Transverse colon (tissue), 4 donors: ENCODE data around the gene HOXD3. TPM values are rescaled to one million over a fixed set of nuclear protein-coding genes. Genes with fewer than 3 reads are reported as not detected.

Source experiments
- DNase-seq: peaks from one replicate; pipeline ENCODE4 v3.0.0-alpha.2; 2019
- H3K27ac ChIP-seq, 4 donors: fragments of 200-600 bp; sonication (generic); 2 replicates each; pipeline ENCODE4 v1.5.1; 2016 to 2018; ENCODE audit warnings: inconsistent platforms in 4 of 4
- H3K27me3 ChIP-seq: fragments of 200-600 bp; sonication (generic); 2 replicates; pipeline ENCODE4 v1.5.1; 2017; ENCODE audit warnings: inconsistent platforms
- H3K36me3 ChIP-seq, 4 donors: fragments of 200-600 bp; sonication (generic); 2 replicates each; pipeline ENCODE4 v1.5.1; 2017 to 2019; ENCODE audit warnings: inconsistent platforms in 4 of 4
- H3K4me1 ChIP-seq, 4 donors: fragments of 200-600 bp; sonication (generic); 2 replicates each; pipeline ENCODE4 v1.5.1; 2017 to 2020; ENCODE audit warnings: inconsistent platforms in 4 of 4
- H3K4me3 ChIP-seq, 4 donors: fragments of 200-600 bp; sonication (generic); 1 replicate in 1 of 4; 2 replicates in 3 of 4; pipeline versions ENCODE4 v1.5.1 to v1.6.1; 2017 to 2019; ENCODE audit warnings: inconsistent platforms in 4 of 4
- H3K9me3 ChIP-seq, 2 donors: fragments of 200-600 bp; sonication (generic); 2 replicates each; pipeline ENCODE4 v1.5.1; 2017 to 2019; ENCODE audit warnings: inconsistent platforms in 2 of 2
- EP300 ChIP-seq: sonication (generic); formaldehyde crosslinking; IDR thresholded peaks from one replicate; pipeline ENCODE4 v1.6.1; 2017; ENCODE audit warnings: antibody characterized with exemption, low read depth
- POLR2A ChIP-seq: fragments of 450-650 bp; IDR thresholded peaks from one replicate; pipeline ENCODE4 v1.6.1; 2016; ENCODE audit warnings: antibody characterized with exemption, mild to moderate bottlenecking, moderate library complexity
- POLR2AphosphoS5 ChIP-seq, 3 donors: sonication (generic); formaldehyde crosslinking; IDR thresholded peaks; one replicate each; pipeline ENCODE4 v1.6.1; 2016; ENCODE audit warnings: antibody characterized with exemption in 3 of 3
- WGBS, 2 donors: methylation state at CpG; one replicate each; pipeline ENCODE4 v1.1.5; 2018; ENCODE audit warnings: low coverage in 1 of 2; 5-methylcytosine and 5-hydroxymethylcytosine counted together
- in situ Hi-C, 4 donors: fragments of 200-750 bp; cut with MboI; loops; one replicate each; pipeline versions ENCODE4 v1.15.0 to v1.15.1; 2017; ENCODE audit warnings: low sequenced_read_pairs in 3 of 4, low pct_ligation_motif_present in 1 of 4, low pct_unique_long_range_greater_than_20kb in 1 of 4
- intact Hi-C: fragments of 100-400 bp; cut with DNase I; formaldehyde crosslinking; loops from one replicate; pipeline ENCODE4 v1.15.1; 2023; ENCODE audit warnings: low total_unique reads
- total RNA-seq, 4 donors: library from RNA; depleted of rRNA; stranded (reverse); fragments of >200 nt; gene quantifications; one replicate each; pipeline ENCODE4 v1.1.0, GENCODE V29; 2016
- TF ChIP-seq, protein P1 (sequence below), 5 experiments: fragments of 200-600 bp in 3 of 5; fragments of 450-650 bp in 2 of 5; sonication (generic) in 3 of 5; IDR thresholded peaks; 1 replicate in 2 of 5; 2 replicates in 3 of 5; pipeline ENCODE4 v1.5.1; 2016 to 2017; ENCODE audit warnings: antibody characterized with exemption in 5 of 5, inconsistent platforms in 3 of 5, mild to moderate bottlenecking in 2 of 5, moderate library complexity in 1 of 5

HOXD3 gene
- total RNA-seq, 4 donors from 2014 or later, result 2.0 to 15.7 (median 7.6) TPM; not detected in 1

DNA sequence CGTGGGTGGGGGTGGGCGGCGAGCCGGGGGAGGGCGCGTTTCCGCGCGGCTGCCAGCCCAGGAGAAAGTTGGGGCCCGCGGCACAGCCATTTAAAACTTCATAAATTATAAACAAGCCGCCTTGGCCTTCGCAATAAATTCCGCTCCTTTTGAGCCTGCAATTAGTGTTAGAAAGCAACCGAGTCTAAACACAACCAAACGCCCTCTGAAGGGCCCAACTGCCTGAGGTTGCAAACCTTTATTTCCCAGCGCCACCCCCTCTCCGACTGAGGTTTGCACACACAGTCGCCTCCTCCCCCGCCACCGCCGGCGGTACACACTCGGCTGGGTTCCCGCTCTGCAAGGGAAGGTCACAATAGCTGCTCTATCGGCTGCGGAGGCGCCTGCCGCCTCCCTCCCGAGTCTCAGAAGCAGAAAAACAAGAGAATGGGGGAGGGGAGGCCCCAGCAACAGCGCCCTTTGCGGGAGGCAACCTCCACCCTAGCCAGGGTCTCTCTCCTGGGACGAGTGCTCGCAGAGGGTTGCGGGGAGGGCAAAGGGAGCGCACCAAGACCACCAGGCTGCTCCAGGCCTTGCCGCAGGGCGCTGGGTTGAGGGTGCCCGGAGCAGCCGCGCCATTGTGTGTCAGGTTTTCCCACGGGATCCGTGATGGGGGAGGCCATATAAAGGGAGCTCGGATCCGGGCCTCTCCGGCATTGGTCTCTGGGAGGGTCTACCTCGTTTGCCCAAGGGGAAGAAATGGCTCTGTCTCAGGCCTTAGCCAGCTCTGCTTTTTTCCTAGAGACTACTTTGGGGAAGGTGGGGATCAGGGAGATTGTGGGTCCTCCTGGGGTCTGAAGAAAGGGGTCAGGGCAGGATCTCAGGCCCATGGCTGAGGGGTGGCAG lies 18.0 kb downstream of the HOXD3 start:
- peak; percentile 45 for DNase-seq
- Histone ChIP-seq H3K4me3 (peak overlapping the region in 2 of 4 donors; percentile 11 to 23), H3K27ac (peak overlapping the region; percentile 0 to 55 (median 34)), H3K27me3 (peaks cover 85% of the 10 kb centered on the region), H3K4me1 (peaks cover 0 to 41% (median 31%) of the 10 kb centered on the region in 4 donors), H3K36me3 (no peaks in the 10 kb centered on the region), H3K9me3 (no peaks in the 10 kb centered on the region)
- TF ChIP-seq EP300 (no peak), POLR2AphosphoS5 (IDR thresholded peaks at IDR 0.05) (no peak), POLR2A (no peak)
- TF ChIP-seq, protein P1, sequence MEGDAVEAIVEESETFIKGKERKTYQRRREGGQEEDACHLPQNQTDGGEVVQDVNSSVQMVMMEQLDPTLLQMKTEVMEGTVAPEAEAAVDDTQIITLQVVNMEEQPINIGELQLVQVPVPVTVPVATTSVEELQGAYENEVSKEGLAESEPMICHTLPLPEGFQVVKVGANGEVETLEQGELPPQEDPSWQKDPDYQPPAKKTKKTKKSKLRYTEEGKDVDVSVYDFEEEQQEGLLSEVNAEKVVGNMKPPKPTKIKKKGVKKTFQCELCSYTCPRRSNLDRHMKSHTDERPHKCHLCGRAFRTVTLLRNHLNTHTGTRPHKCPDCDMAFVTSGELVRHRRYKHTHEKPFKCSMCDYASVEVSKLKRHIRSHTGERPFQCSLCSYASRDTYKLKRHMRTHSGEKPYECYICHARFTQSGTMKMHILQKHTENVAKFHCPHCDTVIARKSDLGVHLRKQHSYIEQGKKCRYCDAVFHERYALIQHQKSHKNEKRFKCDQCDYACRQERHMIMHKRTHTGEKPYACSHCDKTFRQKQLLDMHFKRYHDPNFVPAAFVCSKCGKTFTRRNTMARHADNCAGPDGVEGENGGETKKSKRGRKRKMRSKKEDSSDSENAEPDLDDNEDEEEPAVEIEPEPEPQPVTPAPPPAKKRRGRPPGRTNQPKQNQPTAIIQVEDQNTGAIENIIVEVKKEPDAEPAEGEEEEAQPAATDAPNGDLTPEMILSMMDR (IDR thresholded peaks at IDR 0.05), result no peak
- in situ Hi-C loops (no loop called here), intact Hi-C loops (no loop called here)
- 22% methylated on average over 47 of the region's 47 CpGs; no CpG with 5 or more reads in 1 of the 2 donors for WGBS, 2 donors

DNA sequence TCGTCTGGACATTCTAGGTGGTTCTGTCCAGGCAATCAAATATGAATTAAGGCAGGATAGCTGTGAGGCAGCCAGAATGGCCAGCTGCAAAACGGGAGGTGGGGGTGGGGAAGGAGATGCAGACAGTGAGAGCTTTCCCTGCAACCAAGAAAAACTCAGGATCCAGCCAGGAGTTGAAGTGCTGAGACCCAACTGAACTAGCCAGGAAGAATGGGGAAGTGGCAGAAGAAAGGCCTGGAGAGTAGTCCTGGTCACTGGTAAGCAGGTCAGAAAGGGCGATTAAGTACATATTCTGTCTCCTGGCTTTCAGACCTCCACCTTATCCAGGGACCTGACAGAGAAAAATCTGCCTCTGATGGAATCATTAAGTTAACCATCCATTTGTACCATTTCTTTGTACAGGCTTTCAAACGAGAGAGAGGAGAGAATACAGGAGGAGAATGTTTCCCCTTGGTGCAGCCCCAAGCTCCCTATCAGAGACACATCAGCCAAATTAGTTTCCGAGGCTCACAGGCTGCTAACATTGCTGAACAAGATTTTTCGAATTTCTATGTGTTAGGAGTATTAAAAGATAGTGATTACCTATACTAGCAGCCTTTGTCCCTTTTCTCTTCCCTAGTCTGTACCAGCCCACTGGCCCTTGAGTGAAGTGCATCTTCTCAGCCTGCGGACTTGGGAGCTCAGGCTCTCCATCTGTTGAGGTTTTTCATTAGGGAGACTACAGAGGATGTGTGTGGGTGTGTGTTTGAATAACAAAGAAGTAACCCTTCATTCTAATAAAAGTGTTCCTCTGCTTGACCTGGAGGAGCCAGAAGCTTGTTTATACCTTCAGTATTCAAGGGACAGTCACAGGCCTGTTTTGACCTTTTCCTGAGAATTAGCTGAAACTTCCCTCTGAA lies 18.9 kb downstream of the HOXD3 start:
- in situ Hi-C loops (no loop called here), intact Hi-C loops (no loop called here)
- Histone ChIP-seq H3K27ac (no peak overlapping the region), H3K4me1 (peaks cover 0 to 35% (median 28%) of the 10 kb centered on the region in 4 donors), H3K36me3 (no peaks in the 10 kb centered on the region), H3K9me3 (no peaks in the 10 kb centered on the region), H3K4me3 (no peak overlapping the region), H3K27me3 (peaks cover 82% of the 10 kb centered on the region)
- 68 to 69% methylated on average over 5 to 7 of the region's 7 CpGs for WGBS, 2 donors
- no peak for DNase-seq
- TF ChIP-seq, protein P1 (IDR thresholded peaks at IDR 0.05), result no peak
- TF ChIP-seq POLR2A, result no peak
- no peak for TF ChIP-seq EP300
- no peak for TF ChIP-seq POLR2AphosphoS5 (IDR thresholded peaks at IDR 0.05)

DNA sequence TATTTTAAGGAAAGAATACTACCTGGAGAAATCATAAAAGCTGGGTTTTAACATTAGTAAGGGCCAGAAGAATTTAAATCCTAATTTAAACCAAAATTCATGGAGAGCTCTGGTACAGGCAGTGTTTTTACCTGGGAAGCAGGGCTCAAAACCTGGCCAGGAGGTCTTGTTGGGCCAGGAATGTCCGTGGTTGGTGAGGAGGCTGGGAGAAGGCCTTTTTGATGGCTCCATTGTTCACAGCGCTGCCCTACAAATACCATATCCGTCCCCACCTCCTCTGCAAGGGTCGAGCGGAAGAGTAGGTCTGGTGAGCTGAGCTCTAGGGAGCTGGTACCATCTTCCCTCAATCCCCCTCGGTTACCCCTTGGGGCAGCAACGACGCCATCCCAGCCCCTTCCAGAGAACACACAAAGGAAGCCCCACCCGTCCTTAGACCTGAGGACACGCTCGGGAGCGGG lies 20.5 kb downstream of the HOXD3 start:
- peaks cover 0 to 35% (median 27%) of the 10 kb centered on the region in 4 donors for H3K4me1 ChIP-seq
- in situ Hi-C loops, result no loop called here
- H3K4me3 ChIP-seq, result peak overlapping the region in 3 of 4 donors; percentile 23 to 43 (median 35)
- TF ChIP-seq, protein P1 (IDR thresholded peaks at IDR 0.05), result no peak
- TF ChIP-seq EP300 (no peak), POLR2AphosphoS5 (IDR thresholded peaks at IDR 0.05) (no peak), POLR2A (no peak)
- intact Hi-C loops, result no loop called here
- H3K9me3 ChIP-seq, result no peaks in the 10 kb centered on the region
- H3K27me3 ChIP-seq, result peaks cover 67% of the 10 kb centered on the region
- no peak for DNase-seq
- 48% methylated on average over 7 of the region's 12 CpGs; no CpG with 5 or more reads in 1 of the 2 donors for WGBS, 2 donors
- no peaks in the 10 kb centered on the region for H3K36me3 ChIP-seq
- H3K27ac ChIP-seq, result peak overlapping the region in 3 of 4 donors; percentile 48 to 69 (median 50)
